Measurements from ENCODE around the gene NACC2. TPM values are rescaled to one million over a fixed set of nuclear protein-coding genes. Genes with fewer than 3 reads are reported as not detected.

Gene NACC2
- total RNA-seq, 2 donors from 2014 or later = 24.5 to 55.2 TPM

DNA sequence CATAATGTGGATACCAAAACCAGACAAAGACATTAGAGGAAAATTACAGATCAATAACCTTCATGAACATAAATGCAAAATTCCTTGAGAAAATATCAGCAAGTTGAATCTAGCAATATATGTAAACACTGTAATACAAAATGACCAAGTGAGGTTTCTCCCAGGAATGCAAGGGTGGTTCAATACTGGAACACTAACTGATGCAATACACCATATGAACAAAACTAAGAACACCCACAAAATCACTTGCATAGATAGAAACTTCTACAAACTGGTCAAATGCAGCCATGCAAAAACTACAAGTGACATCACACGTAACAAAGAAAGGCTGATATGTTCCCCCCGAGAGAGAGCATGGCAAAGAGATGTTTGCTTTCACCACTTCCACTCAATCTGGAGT lies 55.6 kb downstream of the NACC2 start:
- intact Hi-C loops (cut with DNase I) = no loop called here
- Histone ChIP-seq H3K27me3 (replicated peaks; ENCODE audit: insufficient read depth) (no peaks in the 10 kb centered on the region), H3K9me3 (no peaks in the 10 kb centered on the region), H3K36me3 (no peaks in the 10 kb centered on the region), H3K4me1 (replicated peaks) (no peaks in the 10 kb centered on the region), H3K27ac (no peak overlapping the region), H3K4me3 (no peak overlapping the region)
- DNase-seq (ENCODE audit: low spot score) = no peak
- 89% methylated on average over 2 of the region's 2 CpGs for WGBS
- TF ChIP-seq, protein P1, sequence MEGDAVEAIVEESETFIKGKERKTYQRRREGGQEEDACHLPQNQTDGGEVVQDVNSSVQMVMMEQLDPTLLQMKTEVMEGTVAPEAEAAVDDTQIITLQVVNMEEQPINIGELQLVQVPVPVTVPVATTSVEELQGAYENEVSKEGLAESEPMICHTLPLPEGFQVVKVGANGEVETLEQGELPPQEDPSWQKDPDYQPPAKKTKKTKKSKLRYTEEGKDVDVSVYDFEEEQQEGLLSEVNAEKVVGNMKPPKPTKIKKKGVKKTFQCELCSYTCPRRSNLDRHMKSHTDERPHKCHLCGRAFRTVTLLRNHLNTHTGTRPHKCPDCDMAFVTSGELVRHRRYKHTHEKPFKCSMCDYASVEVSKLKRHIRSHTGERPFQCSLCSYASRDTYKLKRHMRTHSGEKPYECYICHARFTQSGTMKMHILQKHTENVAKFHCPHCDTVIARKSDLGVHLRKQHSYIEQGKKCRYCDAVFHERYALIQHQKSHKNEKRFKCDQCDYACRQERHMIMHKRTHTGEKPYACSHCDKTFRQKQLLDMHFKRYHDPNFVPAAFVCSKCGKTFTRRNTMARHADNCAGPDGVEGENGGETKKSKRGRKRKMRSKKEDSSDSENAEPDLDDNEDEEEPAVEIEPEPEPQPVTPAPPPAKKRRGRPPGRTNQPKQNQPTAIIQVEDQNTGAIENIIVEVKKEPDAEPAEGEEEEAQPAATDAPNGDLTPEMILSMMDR (IDR thresholded peaks at IDR 0.05) = no peak
- TF ChIP-seq POLR2AphosphoS5 (IDR thresholded peaks at IDR 0.05) = no peak
- TF ChIP-seq POLR2A (IDR thresholded peaks at IDR 0.05) = no peak

- intact Hi-C loops (cut with DNase I) = no loop called here
- TF ChIP-seq POLR2AphosphoS5 (IDR thresholded peaks at IDR 0.05) (no peak), POLR2A (IDR thresholded peaks at IDR 0.05) (no peak)
- TF ChIP-seq, protein P1 (IDR thresholded peaks at IDR 0.05) = no peak
These were observed 58.2 kb downstream of the NACC2 start for GRCh38 chr9:136036848-136037247.

DNA sequence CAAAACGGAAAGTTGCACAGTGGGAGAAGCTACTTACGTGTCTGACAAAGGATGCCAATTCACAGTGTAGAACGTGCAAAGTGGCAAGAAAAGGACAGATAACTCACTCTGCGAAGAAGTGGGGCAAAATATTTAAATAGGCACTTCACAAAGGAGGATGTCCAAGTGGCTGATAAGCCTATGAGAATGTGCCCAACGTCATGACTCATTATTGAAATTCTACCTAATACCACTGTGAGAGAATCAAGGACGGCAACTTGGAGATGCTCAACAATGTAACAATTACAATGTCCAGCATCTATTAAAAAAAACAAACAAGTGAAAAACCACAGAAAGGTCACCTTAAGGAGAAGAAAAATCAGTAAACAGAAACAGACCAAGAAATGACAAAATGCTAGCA lies 59.0 kb downstream of the NACC2 start:
- TF ChIP-seq POLR2A (IDR thresholded peaks at IDR 0.05) (no peak), POLR2AphosphoS5 (IDR thresholded peaks at IDR 0.05) (no peak)
- TF ChIP-seq, protein P1 (IDR thresholded peaks at IDR 0.05) = no peak
- intact Hi-C loops (cut with DNase I) = no loop called here
- Histone ChIP-seq H3K27ac (no peak overlapping the region), H3K4me1 (replicated peaks) (no peaks in the 10 kb centered on the region), H3K4me3 (no peak overlapping the region), H3K9me3 (no peaks in the 10 kb centered on the region), H3K36me3 (no peaks in the 10 kb centered on the region), H3K27me3 (replicated peaks; ENCODE audit: insufficient read depth) (no peaks in the 10 kb centered on the region)
- no peak for DNase-seq (ENCODE audit: low spot score)
- WGBS = 75% methylated on average over 6 of the region's 6 CpGs

More at GRCh38 chr9:136036848-136037247, 58.2 kb downstream of the NACC2 start:
- Histone ChIP-seq H3K27me3 (replicated peaks; ENCODE audit: insufficient read depth) (no peaks in the 10 kb centered on the region), H3K4me1 (replicated peaks) (no peaks in the 10 kb centered on the region), H3K4me3 (no peak overlapping the region), H3K36me3 (no peaks in the 10 kb centered on the region), H3K27ac (no peak overlapping the region), H3K9me3 (no peaks in the 10 kb centered on the region)
- 84% methylated on average over 2 of the region's 2 CpGs for WGBS
- DNase-seq (ENCODE audit: low spot score) = no peak

DNA sequence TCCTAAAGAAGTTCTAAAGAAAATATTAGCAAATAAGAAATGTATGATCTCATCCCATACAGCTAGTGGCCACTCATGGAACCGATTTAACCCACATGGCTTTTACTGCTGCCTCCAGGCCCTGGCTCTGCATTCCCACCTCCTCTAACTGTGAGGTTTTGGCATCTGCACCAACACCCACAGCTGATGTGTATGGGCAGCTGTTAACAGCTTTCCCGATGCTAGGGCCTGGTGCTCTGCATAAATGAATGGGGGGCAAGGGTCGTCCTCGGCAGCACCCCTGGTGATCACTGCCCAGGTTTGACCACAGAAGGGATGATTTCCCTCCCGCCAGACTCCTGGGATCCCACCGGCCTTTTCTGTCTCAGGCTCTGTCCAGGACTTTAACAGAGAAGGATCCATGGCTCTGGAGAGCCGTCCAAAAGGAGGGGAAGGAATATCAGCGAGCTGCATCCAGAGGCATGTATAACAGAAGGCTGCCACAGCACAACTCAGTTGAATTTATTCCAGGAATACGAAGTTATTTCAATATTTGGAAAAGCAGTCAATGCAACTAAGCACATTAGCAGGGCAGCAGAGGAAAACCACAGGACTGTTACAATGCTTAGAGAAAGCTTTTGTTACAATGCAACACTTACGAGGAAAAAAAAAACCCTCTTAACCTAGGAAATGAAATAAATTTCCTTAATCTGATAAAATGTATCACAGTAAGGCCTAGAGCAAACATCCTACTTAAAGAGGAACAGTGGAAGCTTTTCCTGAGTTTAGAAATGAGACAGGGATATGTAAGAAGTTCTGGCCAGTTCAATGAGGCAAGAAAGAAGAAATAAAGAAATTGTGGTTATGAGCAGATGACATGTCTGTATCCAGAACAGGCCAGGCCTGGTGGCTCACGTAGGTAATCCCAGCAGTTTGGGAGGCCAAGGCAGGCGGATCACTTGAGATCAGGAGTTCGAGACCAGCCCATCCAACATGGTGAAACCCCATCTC lies 63.1 kb downstream of the NACC2 start:
- 47% methylated on average over 13 of the region's 13 CpGs for whole genome bisulfite sequencing
- Histone ChIP-seq H3K4me1 (replicated peaks) (no peaks in the 10 kb centered on the region), H3K4me3 (no peak overlapping the region), H3K27me3 (replicated peaks; ENCODE audit: insufficient read depth) (no peaks in the 10 kb centered on the region), H3K36me3 (no peaks in the 10 kb centered on the region), H3K27ac (no peak overlapping the region), H3K9me3 (no peaks in the 10 kb centered on the region)
- DNase-seq (ENCODE audit: low spot score) = no peak
- no peak for TF ChIP-seq POLR2A (IDR thresholded peaks at IDR 0.05)
- TF ChIP-seq, protein P1 (IDR thresholded peaks at IDR 0.05) = no peak
- peak; percentile 16 for TF ChIP-seq POLR2AphosphoS5 (IDR thresholded peaks at IDR 0.05)
- intact Hi-C loops (cut with DNase I) = no loop called here

GRCh38 chr9:136031094-136031493 lies 64.0 kb downstream of the NACC2 start:
- Histone ChIP-seq H3K27ac (no peak overlapping the region), H3K4me3 (no peak overlapping the region), H3K36me3 (no peaks in the 10 kb centered on the region), H3K27me3 (replicated peaks; ENCODE audit: insufficient read depth) (no peaks in the 10 kb centered on the region), H3K4me1 (replicated peaks) (no peaks in the 10 kb centered on the region), H3K9me3 (no peaks in the 10 kb centered on the region)
- intact Hi-C loops (cut with DNase I) = no loop called here
- 85% methylated on average over 8 of the region's 8 CpGs for WGBS
- TF ChIP-seq, protein P1 (IDR thresholded peaks at IDR 0.05) = no peak
- TF ChIP-seq POLR2AphosphoS5 (IDR thresholded peaks at IDR 0.05) (no peak), POLR2A (IDR thresholded peaks at IDR 0.05) (no peak)
- DNase-seq (ENCODE audit: low spot score) = no peak

All from prostate gland (tissue), 2 donors.